ENCODE measurements around the gene NRXN3.

DNA sequence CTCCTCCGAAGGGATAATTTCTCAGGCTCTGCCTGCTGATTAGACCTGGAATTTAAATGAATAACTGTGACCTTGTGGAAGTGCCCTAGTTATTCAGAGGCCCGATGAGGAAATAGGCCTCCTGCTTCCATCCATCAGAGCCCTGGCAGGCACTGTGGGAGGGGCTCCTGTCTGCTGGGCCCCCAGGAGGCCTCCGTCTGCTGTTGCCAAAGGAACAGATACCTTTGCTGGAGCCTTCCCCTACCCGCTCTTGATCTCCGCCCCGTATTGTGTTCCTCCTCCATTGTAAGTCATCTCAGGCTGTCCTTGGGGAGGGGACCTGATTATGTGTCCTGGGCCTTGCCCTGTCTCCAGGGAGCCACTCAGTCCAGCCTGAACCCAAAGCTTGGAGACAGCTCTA lies 112.3 kb downstream of the NRXN3 start:
- TF ChIP-seq, protein P1, sequence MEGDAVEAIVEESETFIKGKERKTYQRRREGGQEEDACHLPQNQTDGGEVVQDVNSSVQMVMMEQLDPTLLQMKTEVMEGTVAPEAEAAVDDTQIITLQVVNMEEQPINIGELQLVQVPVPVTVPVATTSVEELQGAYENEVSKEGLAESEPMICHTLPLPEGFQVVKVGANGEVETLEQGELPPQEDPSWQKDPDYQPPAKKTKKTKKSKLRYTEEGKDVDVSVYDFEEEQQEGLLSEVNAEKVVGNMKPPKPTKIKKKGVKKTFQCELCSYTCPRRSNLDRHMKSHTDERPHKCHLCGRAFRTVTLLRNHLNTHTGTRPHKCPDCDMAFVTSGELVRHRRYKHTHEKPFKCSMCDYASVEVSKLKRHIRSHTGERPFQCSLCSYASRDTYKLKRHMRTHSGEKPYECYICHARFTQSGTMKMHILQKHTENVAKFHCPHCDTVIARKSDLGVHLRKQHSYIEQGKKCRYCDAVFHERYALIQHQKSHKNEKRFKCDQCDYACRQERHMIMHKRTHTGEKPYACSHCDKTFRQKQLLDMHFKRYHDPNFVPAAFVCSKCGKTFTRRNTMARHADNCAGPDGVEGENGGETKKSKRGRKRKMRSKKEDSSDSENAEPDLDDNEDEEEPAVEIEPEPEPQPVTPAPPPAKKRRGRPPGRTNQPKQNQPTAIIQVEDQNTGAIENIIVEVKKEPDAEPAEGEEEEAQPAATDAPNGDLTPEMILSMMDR (conservative IDR thresholded peaks at IDR 0.05 in 1 of 2, IDR thresholded peaks at IDR 0.05 in 1 of 2; ENCODE audit: low read depth in 1 of 2, low read length in 2 of 2), result no peak
- no peak for TF ChIP-seq EZH2 (IDR thresholded peaks at IDR 0.05; ENCODE audit: low read length, missing control alignments)

All from fibroblast of lung (primary cell).